Activated CD4-positive, CD25-positive, alpha-beta regulatory T cell (primary cell): ENCODE data around the gene APOL5.

Source experiments
- DNase-seq, 4 experiments: peaks; one replicate each; lab custom pipeline; 2025; lab: John Stamatoyannopoulos, UW

The APOL5 gene

DNA sequence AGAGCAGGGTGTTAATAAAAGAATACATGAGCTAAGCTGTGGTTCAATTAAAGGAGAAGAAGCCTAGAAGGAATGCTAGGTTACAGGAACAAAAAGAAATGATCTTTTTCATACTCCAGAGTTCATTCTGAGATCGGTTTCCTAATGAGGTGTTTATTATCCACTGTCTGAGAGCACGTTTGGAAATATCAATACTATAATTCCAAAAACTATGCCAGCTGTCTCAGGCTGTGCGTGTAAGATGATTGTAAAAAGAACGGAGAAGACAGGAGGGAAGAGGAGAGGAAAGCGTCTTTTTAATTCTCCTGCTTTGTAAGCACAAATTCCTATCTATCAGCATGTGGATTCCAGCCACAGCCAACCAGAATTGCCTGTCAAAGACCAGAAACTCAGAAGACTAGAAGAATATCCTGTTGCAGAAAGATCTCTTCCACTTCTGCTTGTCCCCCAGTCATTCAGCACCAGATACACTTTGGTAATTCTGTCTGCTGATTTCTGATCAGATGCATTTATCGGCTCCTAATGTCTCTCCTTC is 25.7 kb downstream of the APOL5 start:
- DNase-seq = no peak

DNA sequence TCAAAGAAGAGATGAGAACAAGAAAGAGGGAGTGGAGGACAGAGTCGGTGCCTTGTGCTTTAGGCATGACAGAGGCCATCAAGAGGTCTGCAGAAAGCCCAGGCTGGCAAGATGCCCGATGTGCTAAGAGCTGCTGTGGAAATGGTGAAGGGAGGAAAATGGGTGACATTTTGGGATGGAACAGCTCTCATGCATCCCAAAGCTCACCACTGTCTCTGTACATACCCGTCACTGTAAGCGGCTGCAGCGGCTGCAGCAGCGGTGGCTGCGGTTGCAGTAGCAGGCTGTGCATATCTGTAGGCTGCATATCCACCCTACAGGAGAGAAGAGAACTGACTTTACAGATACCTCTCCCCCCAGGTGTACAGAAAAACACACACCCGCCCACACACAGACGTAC is 28.6 kb downstream of the APOL5 start:
- DNase-seq = no peak

GRCh38 chr22:35746946-35747703 is 29.5 kb downstream of the APOL5 start:
- no peak for DNase-seq

GRCh38 chr22:35749808-35750207 is 32.1 kb downstream of the APOL5 start:
- DNase-seq = no peak

DNA sequence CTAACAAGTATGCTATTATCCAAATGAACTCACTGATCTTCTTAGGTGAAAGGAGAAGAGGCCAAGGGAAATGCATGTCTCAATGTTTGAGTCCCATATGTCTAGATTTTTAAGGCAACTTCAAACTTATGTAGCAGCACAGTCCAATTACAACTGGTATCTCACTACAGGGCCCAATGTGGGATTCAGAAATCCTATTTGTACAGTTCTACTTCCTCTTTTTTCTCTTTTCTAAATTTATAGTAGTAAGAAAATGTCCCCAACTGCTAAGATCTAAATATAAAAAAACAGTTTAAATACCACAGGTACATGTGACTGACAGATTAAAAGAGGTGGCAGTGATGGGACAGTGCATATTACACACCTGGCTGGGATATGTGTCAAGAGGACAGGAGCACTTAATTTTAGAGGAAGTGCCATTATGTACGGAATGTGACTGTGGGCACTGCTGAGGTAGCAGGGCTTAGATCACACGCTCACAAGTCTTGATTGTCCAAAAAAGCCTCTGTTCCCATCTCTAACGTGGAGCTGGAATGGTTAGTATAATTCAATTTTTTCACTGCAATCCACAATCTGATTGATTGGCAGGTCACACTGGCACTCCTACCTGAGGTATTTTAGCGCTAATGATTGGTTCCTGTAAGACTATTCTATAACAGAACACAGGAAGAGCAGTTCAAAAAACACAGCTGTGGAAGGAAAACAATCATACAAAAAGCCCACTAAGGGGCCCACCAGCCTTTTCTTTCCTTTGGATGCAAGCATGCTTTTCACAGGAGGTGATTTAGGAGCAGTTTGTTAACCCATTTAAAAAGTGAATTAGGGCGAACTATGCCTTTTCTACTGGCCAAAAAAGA is 34.6 kb downstream of the APOL5 start:
- DNase-seq = no peak

- no peak for DNase-seq
Measured at GRCh38 chr22:35752863-35753189, 35.2 kb downstream of the APOL5 start.

DNA sequence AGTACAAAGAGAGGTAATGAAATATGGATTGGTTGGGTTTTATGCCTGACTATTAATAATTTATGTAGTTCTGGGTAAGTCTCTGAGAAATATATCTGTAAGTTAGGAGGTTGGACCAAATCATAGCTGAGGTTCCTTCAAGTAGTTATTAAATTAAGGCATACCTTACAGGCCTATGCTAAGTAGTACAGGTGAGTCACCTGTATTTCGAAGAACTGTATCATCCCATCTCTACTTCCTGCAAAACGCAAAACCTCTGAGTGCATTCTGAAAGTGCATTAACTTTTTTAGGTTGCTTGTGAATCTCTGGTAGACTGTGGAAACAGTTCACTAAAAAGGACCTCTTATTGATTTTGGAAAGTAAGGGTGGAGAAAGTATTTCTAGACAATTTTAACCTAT is 37.1 kb downstream of the APOL5 start:
- no peak for DNase-seq

DNA sequence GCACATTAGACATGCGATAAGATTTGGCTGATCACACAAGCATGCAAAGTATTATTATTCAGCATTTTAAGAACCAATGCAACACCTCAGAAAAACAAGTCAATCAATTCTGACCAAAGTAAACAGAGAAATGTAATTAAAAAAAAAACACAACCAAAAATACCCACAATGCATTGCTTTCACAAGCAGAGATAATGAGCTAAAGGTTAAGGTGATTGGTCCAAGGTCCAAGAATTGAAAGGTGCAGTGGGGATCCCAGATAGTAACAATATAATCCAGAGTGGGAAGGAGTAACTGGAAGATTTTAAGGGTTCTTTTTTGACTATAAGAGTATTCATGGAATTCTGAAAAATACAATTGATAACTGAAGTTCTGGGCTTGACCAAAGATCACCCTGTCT is 39.0 kb downstream of the APOL5 start:
- DNase-seq = no peak

GRCh38 chr22:35758394-35758793 is 40.7 kb downstream of the APOL5 start:
- DNase-seq = no peak

GRCh38 chr22:35761037-35761436 is 43.4 kb downstream of the APOL5 start:
- DNase-seq = no peak

- DNase-seq = no peak
Measured at GRCh38 chr22:35766654-35767580, 49.2 kb downstream of the APOL5 start.

GRCh38 chr22:35769974-35770373 is 52.3 kb downstream of the APOL5 start:
- no peak for DNase-seq

DNA sequence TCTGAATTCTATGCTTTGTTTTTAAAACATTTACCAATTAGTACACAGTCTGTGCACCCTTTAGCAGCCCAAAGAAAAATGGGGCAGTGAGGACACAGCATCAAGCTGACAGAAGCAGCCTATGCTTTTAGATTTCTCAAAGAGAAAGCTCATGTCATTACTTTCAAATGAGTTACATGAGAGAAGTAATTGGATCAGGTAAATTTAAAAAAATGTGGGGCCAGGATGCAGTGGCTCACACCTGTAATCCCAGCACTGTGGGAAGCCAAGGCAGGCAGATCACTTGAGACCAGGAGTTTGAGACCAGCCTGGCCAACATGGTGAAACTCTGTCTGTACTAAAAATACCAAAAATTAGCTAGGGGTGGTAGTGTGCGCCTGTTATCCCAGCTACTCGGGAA is 57.7 kb downstream of the APOL5 start:
- DNase-seq = no peak

GRCh38 chr22:35777335-35777975 is 59.8 kb downstream of the APOL5 start:
- DNase-seq = no peak
